Measurements from ENCODE around the gene NOS3. TPM values are rescaled to one million over a fixed set of nuclear protein-coding genes. Genes with fewer than 3 reads are reported as not detected.

Gene NOS3
- total and polyA plus RNA-seq, 9 of the 15 experiments (the other 6 are each of a cell fraction or from before 2014, with no cell fraction given), result 1.1 to 121 (median 23.6) TPM

DNA sequence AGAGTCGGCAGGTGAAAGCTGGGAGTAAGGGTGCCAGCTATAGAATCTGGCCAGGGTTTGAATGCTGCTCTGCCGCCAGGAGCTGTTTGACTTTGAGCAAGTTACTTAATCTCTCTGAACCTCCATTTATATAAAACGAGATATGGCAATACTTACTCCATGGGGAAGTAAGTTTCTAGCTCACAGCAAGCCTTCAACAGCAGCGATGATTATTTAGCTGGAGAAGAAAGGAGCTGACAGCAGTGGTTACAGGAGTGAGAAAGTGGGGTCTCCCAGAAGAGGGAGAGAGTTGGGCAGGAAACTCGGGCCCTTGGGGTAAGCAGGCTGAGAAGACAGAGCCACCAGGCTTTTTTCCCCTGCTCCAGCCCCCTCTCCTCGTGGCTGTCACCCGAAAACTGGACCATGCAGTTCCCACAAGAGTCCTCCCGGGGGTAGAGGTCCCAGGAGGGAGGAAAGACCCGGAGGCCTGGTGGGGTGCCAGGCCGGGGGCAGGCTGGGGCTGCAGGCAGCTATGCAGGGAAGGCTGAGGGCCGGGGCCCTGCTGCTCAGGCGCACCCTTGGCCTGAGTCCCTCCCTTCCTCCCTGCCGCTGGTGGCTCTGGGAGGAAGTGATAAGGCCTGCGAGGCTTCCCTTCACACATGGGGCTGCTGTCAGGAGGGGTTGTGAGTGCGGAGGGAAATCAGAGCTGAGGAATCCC is 3.5 kb downstream of the NOS3 start (continued):
- TF ChIP-seq, protein P1, sequence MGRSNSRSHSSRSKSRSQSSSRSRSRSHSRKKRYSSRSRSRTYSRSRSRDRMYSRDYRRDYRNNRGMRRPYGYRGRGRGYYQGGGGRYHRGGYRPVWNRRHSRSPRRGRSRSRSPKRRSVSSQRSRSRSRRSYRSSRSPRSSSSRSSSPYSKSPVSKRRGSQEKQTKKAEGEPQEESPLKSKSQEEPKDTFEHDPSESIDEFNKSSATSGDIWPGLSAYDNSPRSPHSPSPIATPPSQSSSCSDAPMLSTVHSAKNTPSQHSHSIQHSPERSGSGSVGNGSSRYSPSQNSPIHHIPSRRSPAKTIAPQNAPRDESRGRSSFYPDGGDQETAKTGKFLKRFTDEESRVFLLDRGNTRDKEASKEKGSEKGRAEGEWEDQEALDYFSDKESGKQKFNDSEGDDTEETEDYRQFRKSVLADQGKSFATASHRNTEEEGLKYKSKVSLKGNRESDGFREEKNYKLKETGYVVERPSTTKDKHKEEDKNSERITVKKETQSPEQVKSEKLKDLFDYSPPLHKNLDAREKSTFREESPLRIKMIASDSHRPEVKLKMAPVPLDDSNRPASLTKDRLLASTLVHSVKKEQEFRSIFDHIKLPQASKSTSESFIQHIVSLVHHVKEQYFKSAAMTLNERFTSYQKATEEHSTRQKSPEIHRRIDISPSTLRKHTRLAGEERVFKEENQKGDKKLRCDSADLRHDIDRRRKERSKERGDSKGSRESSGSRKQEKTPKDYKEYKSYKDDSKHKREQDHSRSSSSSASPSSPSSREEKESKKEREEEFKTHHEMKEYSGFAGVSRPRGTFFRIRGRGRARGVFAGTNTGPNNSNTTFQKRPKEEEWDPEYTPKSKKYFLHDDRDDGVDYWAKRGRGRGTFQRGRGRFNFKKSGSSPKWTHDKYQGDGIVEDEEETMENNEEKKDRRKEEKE (IDR thresholded peaks at IDR 0.05; ENCODE audit: borderline replicate concordance in 1 of 2, control insufficient read depth in 1 of 2, low read depth in 2 of 2, low read length in 1 of 2), result no peak
- no peak for TF ChIP-seq ZSCAN32 (CRISPR knock-in tag; IDR thresholded peaks at IDR 0.05)
- peak; percentile 71 for TF ChIP-seq KDM5B (IDR thresholded peaks at IDR 0.05; ENCODE audit: insufficient replicate concordance, low read depth, low read length)
- TF ChIP-seq ETV6 (IDR thresholded peaks at IDR 0.05; ENCODE audit: borderline replicate concordance in 1 of 2, low read depth in 2 of 2, low read length in 1 of 2), result peak in 1 of 2 experiments; percentile 67; a peak in 2 of 4 replicates
- no peak for TF ChIP-seq ETV6 (CRISPR knock-in tag; IDR thresholded peaks at IDR 0.05; ENCODE audit: borderline replicate concordance)
- TF ChIP-seq, protein P2, sequence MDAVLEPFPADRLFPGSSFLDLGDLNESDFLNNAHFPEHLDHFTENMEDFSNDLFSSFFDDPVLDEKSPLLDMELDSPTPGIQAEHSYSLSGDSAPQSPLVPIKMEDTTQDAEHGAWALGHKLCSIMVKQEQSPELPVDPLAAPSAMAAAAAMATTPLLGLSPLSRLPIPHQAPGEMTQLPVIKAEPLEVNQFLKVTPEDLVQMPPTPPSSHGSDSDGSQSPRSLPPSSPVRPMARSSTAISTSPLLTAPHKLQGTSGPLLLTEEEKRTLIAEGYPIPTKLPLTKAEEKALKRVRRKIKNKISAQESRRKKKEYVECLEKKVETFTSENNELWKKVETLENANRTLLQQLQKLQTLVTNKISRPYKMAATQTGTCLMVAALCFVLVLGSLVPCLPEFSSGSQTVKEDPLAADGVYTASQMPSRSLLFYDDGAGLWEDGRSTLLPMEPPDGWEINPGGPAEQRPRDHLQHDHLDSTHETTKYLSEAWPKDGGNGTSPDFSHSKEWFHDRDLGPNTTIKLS (IDR thresholded peaks at IDR 0.05; ENCODE audit: borderline replicate concordance, low read depth), result peak; percentile 57; the same call in 1 of the 2 replicates
- TF ChIP-seq, protein P3, sequence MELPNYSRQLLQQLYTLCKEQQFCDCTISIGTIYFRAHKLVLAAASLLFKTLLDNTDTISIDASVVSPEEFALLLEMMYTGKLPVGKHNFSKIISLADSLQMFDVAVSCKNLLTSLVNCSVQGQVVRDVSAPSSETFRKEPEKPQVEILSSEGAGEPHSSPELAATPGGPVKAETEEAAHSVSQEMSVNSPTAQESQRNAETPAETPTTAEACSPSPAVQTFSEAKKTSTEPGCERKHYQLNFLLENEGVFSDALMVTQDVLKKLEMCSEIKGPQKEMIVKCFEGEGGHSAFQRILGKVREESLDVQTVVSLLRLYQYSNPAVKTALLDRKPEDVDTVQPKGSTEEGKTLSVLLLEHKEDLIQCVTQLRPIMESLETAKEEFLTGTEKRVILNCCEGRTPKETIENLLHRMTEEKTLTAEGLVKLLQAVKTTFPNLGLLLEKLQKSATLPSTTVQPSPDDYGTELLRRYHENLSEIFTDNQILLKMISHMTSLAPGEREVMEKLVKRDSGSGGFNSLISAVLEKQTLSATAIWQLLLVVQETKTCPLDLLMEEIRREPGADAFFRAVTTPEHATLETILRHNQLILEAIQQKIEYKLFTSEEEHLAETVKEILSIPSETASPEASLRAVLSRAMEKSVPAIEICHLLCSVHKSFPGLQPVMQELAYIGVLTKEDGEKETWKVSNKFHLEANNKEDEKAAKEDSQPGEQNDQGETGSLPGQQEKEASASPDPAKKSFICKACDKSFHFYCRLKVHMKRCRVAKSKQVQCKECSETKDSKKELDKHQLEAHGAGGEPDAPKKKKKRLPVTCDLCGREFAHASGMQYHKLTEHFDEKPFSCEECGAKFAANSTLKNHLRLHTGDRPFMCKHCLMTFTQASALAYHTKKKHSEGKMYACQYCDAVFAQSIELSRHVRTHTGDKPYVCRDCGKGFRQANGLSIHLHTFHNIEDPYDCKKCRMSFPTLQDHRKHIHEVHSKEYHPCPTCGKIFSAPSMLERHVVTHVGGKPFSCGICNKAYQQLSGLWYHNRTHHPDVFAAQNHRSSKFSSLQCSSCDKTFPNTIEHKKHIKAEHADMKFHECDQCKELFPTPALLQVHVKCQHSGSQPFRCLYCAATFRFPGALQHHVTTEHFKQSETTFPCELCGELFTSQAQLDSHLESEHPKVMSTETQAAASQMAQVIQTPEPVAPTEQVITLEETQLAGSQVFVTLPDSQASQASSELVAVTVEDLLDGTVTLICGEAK (IDR thresholded peaks at IDR 0.05), result peak; percentile 49; the same call in 1 of the 2 replicates
- TF ChIP-seq, protein P3 (CRISPR knock-in tag; IDR thresholded peaks at IDR 0.05), result no peak
- TF ChIP-seq CBX8 (IDR thresholded peaks at IDR 0.05; ENCODE audit: borderline replicate concordance, extremely low read depth, low read depth, low read length, poor library complexity, severe bottlenecking), result no peak

Measured in K562 (cell line).